NOMO-1 treated with dmso at 0.1 percent for 144 hours (cell line): Measurements from ENCODE around the gene CRYZL1.

Experiments
- DNase-seq: peaks from one replicate; lab custom pipeline; 2025; ENCODE audit not compliant: unreplicated experiment; lab: John Stamatoyannopoulos, UW

Gene CRYZL1

GRCh38 chr21:33542640-33543504, 98.7 kb downstream of the CRYZL1 start, which contains the start of gene SON:
TSS of gene SON (plus strand) at chr21:33543038. CDS start at chr21:33543093, 55 bp downstream.
- DNase-seq = peak; percentile 98

GRCh38 chr21:33541756-33542639, 99.5 kb downstream of the CRYZL1 start, which contains the start of gene GART:
TSS of gene GART (minus strand) at chr21:33542117. CDS start at chr21:33539315, 2,802 bp downstream.
- DNase-seq = peak; percentile 82

- DNase-seq = no peak
These were observed 100.3 kb downstream of the CRYZL1 start for GRCh38 chr21:33541105-33541711.

- no peak for DNase-seq
These were observed 100.8 kb downstream of the CRYZL1 start for GRCh38 chr21:33540711-33541104.

GRCh38 chr21:33539616-33540015, 101.9 kb downstream of the CRYZL1 start:
- DNase-seq = no peak
